GM21390 (cell line): ENCODE measurements around the gene SLC2A9.

Source experiments
- ATAC-seq: cut with Tn5 transposase; IDR thresholded peaks from one replicate; pipeline ENCODE4 v1.9.1; 2021; ENCODE audit not compliant: unreplicated experiment

Gene SLC2A9

DNA sequence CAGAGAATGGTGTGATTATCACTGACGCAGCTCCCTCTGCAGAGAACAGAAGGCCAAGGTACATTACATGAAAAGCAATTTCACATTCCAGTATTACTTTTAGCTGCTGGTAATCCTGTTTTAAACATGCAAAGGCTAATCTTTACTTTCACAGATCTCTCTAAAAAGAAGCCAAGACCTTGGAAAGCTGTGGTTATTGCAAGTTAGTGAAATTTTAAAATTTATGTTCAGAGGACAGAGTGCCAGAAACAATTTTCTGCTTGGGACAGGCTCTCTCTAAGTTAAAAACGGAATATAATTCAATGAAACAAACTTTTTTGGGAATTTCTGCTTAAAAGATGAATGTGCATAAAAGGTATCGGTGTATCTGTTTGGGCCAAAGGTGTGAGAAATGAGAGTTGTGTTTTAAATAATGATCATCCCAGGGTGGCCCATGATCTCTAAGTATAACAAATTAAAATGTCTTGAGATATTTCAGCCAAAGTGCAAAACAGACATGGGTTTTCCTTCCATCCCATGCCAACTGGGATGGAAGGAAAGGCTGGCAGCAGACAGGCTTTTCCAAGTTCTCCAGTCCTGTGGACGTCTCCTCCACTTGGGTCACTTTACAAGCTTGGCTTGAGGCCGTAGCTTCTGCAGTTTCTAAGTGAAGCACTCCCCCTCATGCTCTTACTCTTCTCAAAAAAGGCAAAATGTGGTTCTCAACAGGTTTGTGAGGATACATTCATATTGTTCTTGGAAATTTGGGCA, 121.8 kb downstream of the SLC2A9 start:
- no peak for ATAC-seq

DNA sequence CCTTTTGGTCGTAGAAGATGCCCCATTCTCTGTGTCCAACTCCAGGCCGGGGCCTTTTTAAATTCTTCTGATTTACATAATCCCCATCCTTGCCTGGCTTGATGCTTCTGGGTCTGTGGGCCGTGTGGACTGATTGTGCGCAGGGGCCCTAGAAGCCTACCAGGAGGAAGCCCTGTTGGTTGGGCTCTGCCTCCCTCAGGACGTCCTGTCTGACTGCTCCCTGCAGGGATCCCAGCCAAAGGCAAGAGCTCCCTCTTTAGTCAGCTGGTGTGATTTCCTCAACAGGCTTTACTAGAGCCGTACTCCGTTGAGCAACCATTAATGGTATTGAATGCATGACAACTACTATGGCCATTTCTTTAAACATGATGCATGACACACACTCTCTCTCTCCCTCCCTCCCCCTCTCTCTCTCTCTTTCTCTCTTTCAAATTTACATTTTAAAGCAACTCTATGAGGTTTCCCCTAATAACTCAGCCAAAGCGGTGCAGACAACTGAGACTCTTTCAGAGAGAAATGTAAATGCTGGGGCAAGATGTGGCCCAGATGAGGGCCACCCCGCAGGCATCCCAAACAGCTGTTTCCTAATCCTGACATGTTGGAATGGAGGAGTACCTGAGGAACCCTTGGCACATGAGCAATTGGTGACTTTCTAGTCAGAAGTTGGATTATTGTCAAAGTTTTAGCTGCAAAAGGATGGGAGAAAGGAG, 122.5 kb downstream of the SLC2A9 start:
- ATAC-seq, result no peak

DNA sequence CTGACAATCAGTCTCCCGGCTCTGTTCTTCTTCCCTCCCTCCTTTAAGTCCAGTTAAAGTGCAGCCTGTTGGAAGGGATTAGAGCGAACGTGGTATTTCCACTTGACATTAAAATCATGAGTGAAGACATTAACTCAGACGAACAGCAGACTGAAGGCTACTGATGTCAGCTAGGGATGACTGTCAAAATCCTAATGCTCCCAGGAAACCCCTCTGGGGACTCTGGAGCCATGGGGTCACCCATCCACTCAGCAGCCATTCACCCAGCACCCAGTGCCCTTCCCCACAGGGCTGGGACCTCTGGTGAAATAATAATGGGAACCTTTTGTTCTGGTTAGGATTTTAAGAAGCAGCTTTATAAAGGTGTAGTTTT, 126.0 kb downstream of the SLC2A9 start:
- no peak for ATAC-seq

DNA sequence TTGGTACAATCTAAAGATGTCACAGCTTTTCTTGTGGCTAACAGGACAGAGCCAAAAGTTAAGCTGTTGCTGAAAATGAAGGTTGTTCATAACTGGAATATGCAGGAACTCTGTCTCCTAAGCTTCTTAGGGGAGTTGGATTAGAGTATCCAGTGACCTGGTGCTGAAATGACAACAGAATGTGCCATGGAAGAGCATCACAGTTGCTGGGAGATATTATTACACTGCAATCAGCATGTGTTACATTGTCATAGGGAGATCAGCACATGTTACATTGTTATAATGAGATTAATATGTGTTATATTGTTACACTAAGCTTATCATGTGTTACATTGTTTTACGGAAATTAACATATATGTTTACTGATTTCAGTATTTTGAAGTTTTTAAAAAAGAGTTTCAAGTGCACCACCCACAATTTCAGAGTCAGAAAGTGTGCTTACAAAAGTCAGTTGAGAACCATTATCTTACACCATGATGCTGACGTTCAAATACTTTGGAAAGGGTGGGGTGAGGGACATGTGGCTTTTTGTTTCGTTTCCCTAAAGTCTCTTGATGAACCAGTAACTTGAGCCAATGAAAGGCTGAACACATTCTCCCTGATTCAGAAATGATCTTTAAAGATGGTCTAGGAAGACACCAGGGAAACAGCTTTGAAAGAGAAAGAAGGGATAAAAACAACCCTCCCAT, 126.5 kb downstream of the SLC2A9 start:
- no peak for ATAC-seq

DNA sequence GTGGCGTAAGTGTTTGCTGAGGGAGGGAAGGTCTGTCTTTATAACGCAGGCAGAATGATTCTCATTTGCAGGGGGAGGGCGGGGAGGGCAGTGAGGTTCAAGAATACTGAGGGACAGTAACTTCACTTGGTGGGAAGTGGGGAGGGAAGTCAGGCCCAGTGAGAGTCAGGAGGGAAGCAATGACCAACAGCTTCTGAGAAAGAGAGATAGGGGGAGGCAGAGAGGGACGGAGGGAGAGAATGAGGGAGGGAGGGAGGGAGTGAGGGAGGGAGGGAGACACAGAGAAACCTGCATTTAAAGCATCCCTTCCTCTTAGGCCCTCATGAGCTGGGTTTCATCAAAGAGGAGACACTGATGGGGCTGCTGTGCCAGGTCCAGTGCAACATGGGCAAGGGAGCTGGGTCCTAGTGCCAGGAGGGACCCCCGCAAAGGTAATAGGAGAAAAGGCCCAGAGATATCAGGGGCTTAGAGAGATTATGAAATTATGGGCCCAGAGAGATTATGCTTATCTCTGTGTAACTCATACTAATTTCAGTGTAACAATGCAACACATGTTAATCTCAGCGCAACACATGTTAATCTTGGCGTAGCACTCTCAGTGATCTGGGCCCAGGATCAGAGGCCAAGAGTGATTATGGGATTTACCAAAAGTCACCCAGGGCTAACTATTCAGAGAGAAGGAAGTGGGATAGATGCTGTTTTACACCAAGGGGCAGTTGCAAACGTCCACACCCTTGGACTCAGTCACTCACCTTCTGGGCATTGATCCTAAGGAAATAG, 127.8 kb downstream of the SLC2A9 start:
- no peak for ATAC-seq

DNA sequence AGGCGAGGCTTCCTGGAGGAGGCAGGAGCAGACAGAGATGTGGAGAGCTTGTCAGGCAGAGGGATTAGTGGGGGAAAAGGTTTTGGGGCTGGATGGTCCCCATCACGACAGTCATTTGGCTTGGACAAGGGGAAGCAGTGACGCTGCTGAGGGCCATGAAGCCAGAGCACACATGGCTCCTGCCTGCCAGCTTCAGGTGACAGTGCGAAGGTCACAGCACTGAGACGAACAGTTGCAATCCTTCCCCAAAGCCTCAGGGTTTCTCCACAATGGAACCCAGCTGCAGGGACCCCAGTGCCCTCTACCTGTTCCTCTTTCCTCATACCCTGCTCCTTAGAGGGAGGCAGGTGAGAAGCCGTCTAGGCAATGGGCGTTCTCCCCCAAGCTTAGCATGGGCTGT, 129.6 kb downstream of the SLC2A9 start:
- no peak for ATAC-seq

DNA sequence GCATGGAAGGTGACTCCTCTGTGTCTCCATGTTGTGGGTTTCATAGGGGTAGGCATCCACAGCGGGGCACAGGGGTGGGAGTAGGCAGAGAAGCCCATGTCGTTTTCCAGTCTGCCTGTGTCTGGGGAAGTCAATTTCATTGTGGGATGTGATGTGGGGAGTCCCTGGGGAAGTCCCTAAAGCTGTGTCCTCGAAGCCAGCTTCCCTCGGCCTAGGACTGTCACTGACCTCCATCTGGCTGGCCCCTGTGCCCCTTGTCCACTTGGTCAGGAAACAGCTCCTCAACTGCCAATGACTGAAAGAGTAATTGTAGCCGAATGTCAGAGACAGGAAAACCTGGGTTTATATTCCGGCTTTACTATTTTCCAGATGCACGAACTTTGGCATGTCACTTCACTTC, 130.2 kb downstream of the SLC2A9 start:
- ATAC-seq, result no peak

DNA sequence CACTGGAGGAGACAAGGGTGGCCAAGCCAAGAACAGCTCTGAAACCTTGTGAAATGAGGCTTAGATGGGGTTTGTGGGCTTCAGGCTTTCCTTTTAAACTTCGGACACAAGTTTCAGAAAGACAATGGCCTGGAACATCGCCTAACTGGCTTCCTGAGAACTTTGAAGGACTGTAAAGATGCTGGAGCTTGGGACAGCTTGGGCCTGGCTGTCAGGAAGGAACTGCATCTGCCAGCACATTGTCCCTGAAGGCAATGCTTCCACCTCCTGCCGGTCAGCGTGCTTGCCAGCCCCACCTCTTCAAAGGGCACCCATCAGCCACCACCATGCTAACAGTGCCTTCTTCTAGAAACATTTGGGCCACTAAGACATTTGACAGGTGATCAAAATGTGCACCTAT, 132.0 kb downstream of the SLC2A9 start:
- ATAC-seq, result no peak

DNA sequence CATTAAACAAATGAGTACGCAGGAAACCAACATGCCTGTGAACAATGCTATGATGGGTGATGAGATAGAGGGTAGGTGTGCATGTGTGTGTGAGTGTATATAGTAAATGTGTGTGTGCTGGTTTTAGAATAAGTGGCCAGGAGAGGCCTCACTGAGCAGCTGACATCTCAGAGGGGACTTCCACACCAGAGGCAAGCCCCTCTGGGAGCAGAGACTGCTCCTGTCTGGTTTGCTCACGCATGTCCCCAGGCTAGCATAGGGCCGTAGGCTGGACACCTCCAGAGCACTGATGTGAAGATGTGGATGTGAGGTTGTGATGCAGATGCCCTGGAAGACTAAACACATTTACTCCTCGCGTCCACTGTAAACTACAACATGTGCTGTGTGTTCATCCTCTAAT, 135.3 kb downstream of the SLC2A9 start:
- no peak for ATAC-seq

DNA sequence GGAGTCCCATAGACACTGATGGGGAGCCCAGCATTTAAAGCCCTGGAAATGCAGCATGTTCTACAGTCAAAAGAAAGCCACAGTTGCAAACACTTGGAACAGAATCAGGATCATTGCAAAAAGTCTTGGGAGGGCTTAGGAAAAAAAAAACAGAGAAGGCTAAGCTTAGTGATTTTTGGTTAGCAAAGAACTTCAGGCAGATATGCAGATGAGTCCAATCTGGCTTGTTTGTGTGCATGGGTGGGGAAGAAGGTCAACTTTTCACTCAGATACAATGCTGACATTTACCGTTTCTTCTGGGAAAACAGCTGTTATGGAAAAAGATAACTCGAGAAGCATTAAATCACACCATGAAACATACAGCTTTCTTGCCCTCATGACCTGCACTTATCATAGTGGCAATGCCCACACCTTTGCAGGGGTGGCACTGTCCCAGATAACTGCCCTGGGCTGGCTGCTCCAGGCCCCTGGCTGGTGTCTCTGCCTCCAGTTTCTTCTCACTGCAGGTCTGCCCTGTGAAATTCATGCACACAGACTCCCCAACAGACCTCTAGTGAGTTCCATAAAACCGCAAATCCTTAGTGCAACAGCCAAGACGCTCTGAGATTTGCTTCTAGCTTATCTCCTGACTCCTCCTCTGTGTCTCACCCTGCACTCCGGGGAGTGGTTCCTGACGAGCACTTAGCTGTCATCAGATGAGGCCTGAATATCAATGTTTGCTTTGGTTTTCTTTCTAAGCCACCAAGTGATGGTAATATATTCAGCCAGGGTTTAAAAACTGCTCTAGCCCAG, 140.7 kb downstream of the SLC2A9 start:
- no peak for ATAC-seq

DNA sequence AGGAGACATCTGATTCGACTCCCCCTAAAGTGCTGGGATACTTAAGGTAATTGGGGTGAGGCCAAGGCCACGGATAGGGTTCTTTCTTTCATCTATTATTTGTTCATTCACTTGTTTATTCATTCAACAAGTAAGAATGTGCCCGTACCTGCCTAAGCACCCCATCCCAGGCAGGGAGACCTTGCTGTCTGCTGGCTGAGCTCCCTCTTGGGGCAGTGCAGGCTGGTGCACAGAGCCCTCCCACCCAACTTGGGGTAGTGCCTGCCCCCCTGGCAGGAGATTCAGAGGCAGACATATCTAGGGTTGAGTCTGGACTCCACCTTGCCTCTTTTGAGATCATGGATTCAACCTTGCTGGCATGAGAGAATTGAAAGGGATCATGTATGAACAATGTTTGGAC, 144.2 kb downstream of the SLC2A9 start:
- ATAC-seq, result no peak

DNA sequence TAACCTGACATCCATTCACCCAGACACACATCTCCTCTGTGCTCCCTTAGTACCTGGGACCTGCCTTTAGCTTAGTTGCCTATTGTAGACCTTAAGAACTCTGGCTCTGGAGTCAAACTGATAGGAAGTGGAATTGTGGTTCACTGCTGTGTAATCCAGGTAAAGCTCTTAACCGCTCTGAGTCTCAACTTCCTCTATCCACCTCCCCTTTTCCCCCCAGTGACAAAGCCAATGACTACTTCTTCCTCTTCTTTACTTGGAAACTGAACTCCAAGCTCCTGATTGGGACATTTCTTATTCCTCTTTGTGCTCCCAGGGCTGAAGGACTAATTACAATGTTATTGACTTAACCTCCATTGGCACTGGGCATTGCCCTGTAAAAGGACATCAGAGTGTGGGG, 145.8 kb downstream of the SLC2A9 start:
- ATAC-seq, result no peak

DNA sequence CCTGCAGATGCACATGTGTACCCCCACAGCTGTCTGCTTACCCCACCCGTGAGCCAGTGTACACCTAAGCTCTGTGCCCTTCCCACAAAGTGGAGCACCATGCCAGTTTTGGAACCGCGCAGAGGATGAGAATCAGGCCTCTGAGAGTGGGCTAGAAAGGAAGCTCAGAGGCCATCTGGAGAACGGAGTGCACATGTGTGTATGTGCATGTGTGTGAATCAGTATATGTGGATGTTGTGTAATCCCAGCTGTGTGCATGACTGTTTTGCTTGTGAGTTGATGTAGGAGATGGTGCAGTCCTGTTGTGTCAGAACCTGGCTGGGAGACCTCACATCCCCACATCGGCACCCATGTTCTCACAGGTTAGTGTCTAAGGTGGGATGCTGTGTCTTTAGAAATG, 146.9 kb downstream of the SLC2A9 start:
- no peak for ATAC-seq

DNA sequence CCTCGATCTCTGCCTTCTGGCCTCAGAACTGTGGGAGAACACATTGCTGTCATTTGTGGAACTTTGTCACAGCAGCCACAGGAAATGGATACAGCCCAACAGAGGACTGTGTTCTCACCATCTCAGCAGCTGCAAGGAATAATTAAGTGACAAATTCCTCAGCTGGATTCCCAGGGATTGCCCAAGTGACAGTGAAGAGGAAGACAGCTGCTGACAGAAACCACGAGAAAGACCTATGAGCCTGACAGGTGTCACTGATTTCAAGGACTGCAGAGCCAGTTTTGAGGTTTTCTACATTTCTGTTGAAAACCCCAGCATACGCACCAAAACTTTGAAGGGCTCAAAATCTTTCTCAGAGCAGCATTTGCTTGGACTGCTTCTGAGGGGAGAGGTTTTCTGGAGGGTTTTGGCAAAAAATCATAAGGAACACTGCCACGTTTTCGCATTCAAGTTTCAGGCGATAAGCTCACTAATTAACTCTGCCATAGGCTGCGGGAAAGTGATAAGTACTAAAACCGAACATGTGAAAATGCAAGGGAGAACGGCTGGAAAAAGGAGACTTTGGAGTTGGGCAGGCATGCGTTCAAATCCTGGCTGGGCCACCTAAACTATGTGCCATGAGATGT, 151.0 kb downstream of the SLC2A9 start:
- ATAC-seq, result no peak

DNA sequence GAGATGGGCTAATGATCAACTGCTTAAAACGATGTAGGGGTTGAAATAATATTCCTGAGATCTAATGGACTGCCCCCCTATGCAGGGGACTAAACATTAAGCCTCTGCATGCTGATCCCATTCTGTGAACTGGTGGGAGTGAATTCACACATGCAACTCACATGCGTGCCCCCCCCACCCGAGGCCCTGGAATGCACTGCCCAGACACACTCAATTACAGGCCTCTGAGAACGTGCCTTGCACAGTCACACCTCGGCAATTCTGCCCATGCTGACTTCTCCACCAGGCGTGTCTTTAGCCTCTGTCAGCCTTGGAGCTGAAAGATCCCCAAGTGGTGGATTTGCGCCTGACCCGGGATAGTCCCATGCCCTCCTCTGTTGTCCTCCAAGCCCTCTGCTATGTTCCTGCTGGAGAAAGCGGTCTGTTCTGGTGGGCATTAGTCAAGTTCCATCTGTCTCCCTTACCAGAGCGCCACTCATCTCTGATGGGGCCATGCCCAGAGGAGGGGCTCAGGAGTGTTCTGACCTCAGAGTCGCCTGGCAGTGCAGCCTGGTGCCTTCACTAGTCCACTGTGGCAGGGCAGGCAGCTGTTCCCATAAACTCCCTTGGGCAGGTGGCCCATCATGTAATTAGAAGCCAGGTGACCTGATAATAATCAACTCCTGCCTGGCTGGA, 153.4 kb downstream of the SLC2A9 start:
- no peak for ATAC-seq

DNA sequence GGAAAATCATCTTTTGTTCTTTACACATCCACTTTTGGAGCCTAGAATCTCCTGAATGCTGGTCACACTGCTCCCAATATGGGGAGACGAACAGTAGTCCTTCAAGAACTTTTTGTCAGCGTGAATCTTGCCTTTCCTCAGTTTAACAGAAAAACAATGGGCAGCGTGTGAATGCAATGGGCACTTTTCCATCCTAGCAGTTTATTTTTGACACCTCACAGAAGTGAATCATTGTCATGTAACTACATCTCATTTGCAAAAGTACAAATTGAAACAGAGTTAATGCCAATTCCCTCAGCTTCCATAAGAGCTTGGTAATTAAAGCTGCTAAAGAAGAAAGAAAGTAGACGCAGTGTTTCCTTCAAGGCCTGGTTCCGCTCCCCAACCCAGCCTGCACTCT, 154.4 kb downstream of the SLC2A9 start:
- ATAC-seq, result no peak

DNA sequence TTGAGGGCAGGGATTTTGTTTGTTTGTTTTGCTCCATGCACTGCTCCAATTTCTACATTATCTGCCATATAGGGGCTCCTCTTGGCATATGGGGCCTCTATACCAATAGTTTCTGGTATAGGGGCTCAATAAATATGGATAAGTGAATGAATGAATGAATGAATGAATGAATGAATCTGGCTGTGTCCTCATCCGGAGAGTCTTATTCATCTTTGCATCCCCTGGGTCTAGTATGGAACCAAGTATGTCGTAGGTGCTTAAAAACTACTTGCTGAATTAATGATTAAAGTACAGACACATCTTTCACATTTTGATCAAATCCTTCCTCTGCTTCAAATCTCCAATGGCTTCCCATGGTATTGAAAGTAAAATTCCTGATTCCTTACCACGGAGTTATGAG, 159.7 kb downstream of the SLC2A9 start:
- no peak for ATAC-seq

DNA sequence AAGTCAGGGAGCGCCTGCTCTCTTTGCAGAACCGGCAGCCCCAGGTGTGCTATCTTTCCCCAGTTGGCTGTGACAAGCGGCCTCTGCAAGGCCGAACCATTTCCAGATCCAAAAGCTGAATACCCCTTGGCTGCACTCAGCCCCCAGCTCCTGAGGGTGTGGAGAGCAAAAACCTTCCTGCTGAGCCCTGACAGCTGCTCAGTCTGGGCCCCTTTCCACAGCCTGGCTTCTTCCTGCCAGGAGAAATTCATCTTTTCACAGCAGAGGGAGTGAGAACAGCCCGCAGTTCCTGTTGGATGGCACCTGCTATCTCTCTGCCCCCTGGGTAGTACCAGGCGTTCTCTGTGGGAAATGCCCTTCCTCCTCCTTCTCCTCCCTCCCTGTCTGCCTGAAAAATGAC, 161.5 kb downstream of the SLC2A9 start:
- no peak for ATAC-seq

DNA sequence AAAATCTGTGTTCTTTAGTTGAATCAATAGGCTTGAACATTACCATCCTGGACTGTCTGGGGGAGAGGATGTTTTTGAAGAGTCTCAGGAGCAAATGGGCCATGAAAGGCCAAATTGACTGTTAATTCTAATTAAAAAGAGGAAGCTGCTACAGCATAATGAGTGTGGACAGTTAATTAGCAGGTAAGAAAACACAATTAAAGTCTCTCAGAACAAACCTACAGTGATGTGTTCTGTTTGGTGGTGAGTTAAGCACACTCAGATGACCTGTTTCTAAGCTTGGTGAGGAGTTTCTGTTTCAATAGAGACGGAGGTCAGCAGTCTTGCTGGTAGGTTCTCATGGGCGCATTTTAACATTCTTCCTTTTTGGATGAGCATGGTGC, 171.8 kb downstream of the SLC2A9 start:
- no peak for ATAC-seq
